Endothelial cell of umbilical vein (primary cell): ENCODE data around the gene CIAO1. TPM values are rescaled to one million over a fixed set of nuclear protein-coding genes. Genes with fewer than 3 reads are reported as not detected.

Source experiments
- BruUV-seq: library from RNA; stranded (reverse); fragments of 400-500 nt; replicated peaks from 2 replicates; lab custom pipeline; 2021; lab: Mats Ljungman, UMichigan
- CTCF ChIA-PET: fragments of 300-600, 350-600 bp; sonication (Branson Sonifier 250); formaldehyde crosslinking; loops from one replicate; lab custom pipeline; 2021; ENCODE audit warnings: antibody characterized with exemption, inconsistent platforms; lab: Charles Lee
- POLR2A ChIA-PET: fragments of 300-600, 350-600 bp; sonication (Branson Sonifier 250); formaldehyde crosslinking; loops from one replicate; lab custom pipeline; 2021; ENCODE audit warnings: antibody characterized with exemption, inconsistent platforms; lab: Charles Lee
- DNase-seq: peaks from one replicate; pipeline ENCODE4 v3.0.0-alpha.2; 2011; ENCODE audit warnings: low read depth, low spot score
- FAIRE-seq: peaks from 2 replicates; lab custom pipeline; 2011; peaks lifted over from hg19 to GRCh38; lab: Jason Lieb, UNC
- H2AFZ ChIP-seq: 2 replicates; pipeline ENCODE4 v1.6.0; 2012; ENCODE audit warnings: low read depth, low read length, control low read depth, inconsistent platforms
- H3K27ac ChIP-seq: 2 replicates; pipeline ENCODE4 v1.5.1; 2011; ENCODE audit warnings: low read depth, mild to moderate bottlenecking, control low read depth, low read length, moderate library complexity; ENCODE audit not compliant: insufficient read depth
- H3K27me3 ChIP-seq, 2 experiments: 2 replicates each; pipeline versions ENCODE4 v1.6.0 to v1.6.1; 2011; ENCODE audit warnings: low read length in 2 of 2, mixed read lengths in 1 of 2; ENCODE audit not compliant: control insufficient read depth in 2 of 2, insufficient read depth in 2 of 2
- H3K36me3 ChIP-seq, 2 experiments: 2 replicates in 1 of 2; 3 replicates in 1 of 2; pipeline ENCODE4 v1.5.1; 2011; ENCODE audit warnings: low read length in 2 of 2, mild to moderate bottlenecking in 1 of 2, moderate library complexity in 1 of 2; ENCODE audit not compliant: control insufficient read depth in 2 of 2, insufficient read depth in 2 of 2; ENCODE audit errors: extremely low read depth in 1 of 2
- H3K4me1 ChIP-seq: 3 replicates; pipeline ENCODE4 v1.5.1; 2011; ENCODE audit warnings: mild to moderate bottlenecking, low read length; ENCODE audit not compliant: control insufficient read depth, insufficient read depth; ENCODE audit errors: extremely low read depth
- H3K4me2 ChIP-seq: 2 replicates; pipeline ENCODE4 v1.6.1; 2011; ENCODE audit warnings: low read length, control low read depth, mixed read lengths; ENCODE audit not compliant: insufficient read depth
- H3K4me3 ChIP-seq, 3 experiments: fragments of 200-600 bp in 1 of 3; sonication (generic), shearing (Covaris generic) in 1 of 3; replicated peaks in 1 of 3; 2 replicates each; pipeline ENCODE4 v1.5.1; 2011 to 2016; ENCODE audit warnings: control low read depth in 3 of 3, low read length in 3 of 3, mild to moderate bottlenecking in 2 of 3, inconsistent platforms in 1 of 3, low read depth in 1 of 3, moderate library complexity in 1 of 3; ENCODE audit not compliant: insufficient read depth in 1 of 3
- H3K79me2 ChIP-seq: 2 replicates; pipeline ENCODE4 v1.6.0; 2012; ENCODE audit warnings: low read length, inconsistent platforms; ENCODE audit not compliant: control insufficient read depth, insufficient read depth
- H3K9ac ChIP-seq: replicated peaks from 2 replicates; pipeline ENCODE3; 2011; ENCODE audit warnings: low read length, control low read depth; ENCODE audit not compliant: insufficient read depth; ENCODE audit errors: extremely low read depth
- H3K9me1 ChIP-seq: replicated peaks from 3 replicates; pipeline ENCODE4 v1.6.0; 2011; ENCODE audit warnings: mild to moderate bottlenecking, low read length; ENCODE audit not compliant: control insufficient read depth, insufficient read depth; ENCODE audit errors: extremely low read depth
- H3K9me3 ChIP-seq: replicated peaks from 2 replicates; pipeline ENCODE4 v1.5.1; 2012; ENCODE audit warnings: low read length, inconsistent platforms; ENCODE audit not compliant: control insufficient read depth, insufficient read depth
- H4K20me1 ChIP-seq: replicated peaks from 2 replicates; pipeline ENCODE3; 2011; ENCODE audit warnings: mild to moderate bottlenecking, low read length; ENCODE audit not compliant: control insufficient read depth, insufficient read depth; ENCODE audit errors: extremely low read depth
- EZH2 ChIP-seq: IDR thresholded peaks from 2 replicates; pipeline ENCODE4 v1.6.1; 2012; ENCODE audit warnings: borderline replicate concordance, low read depth, mild to moderate bottlenecking, moderate library complexity, low read length, inconsistent platforms; ENCODE audit not compliant: severe bottlenecking
- FOS ChIP-seq: IDR thresholded peaks from 2 replicates; pipeline ENCODE4 v1.6.1; 2011; ENCODE audit warnings: mild to moderate bottlenecking, low read length, moderate library complexity, borderline replicate concordance; ENCODE audit not compliant: insufficient read depth
- GATA2 ChIP-seq: IDR thresholded peaks from 2 replicates; pipeline ENCODE4 v1.7.0; 2011; ENCODE audit warnings: low read depth, mild to moderate bottlenecking, moderate library complexity, mixed read lengths, low read length; ENCODE audit not compliant: insufficient read length, insufficient read depth
- JUN ChIP-seq: IDR thresholded peaks from 2 replicates; pipeline ENCODE4 v1.6.1; 2011; ENCODE audit warnings: borderline replicate concordance, low read depth; ENCODE audit not compliant: insufficient read length, insufficient read depth
- MYC ChIP-seq: IDR thresholded peaks from one replicate; pipeline ENCODE4 v1.6.1; 2011; ENCODE audit warnings: mild to moderate bottlenecking, low read depth, low read length
- POLR2A ChIP-seq: IDR thresholded peaks from 2 replicates; pipeline ENCODE4 v1.6.1; 2012; ENCODE audit warnings: low read depth, mild to moderate bottlenecking, control low read depth, low read length
- POLR2AphosphoS5 ChIP-seq: IDR thresholded peaks from 2 replicates; pipeline ENCODE4 v1.6.1; 2012; ENCODE audit warnings: low read depth, mild to moderate bottlenecking, control low read depth, low read length, moderate library complexity; ENCODE audit not compliant: insufficient read depth
- dilution Hi-C: fragments of 300-500 bp; cut with MboI; formaldehyde crosslinking; loops from one replicate; pipeline ENCODE4 v1.15.0; 2019; ENCODE audit warnings: low sequenced_read_pairs; ENCODE audit not compliant: extremely low pct_ligation_motif_present
- intact Hi-C: fragments of 100-400 bp; cut with micrococcal nuclease; formaldehyde crosslinking; loops from one replicate; pipeline ENCODE4 v1.10.0; 2022
- polyA plus RNA-seq, 4 experiments: library from polyadenylated mRNA; depleted of rRNA in 3 of 4; stranded (reverse) in 3 of 4; unstranded in 1 of 4; fragments of >200 nt; gene quantifications; 2 replicates each; pipeline versions ENCODE4 v1.2.1 to v1.2.3, GENCODE V29; 2011 to 2012; ENCODE audit warnings: missing spikeins in 1 of 4
- total RNA-seq: library from RNA; stranded (reverse); gene quantifications from 2 replicates; pipeline ENCODE4 v1.2.3, GENCODE V29; 2021
- TF ChIP-seq, protein P1 (sequence below), 2 donors: IDR thresholded peaks; 1 replicate in 1 of 2; 2 replicates in 1 of 2; pipeline ENCODE4 v1.5.1; 2011; ENCODE audit warnings: low read length in 2 of 2, mild to moderate bottlenecking in 2 of 2, moderate library complexity in 2 of 2, control low read depth in 1 of 2, inconsistent platforms in 1 of 2, low read depth in 1 of 2; ENCODE audit not compliant: insufficient read depth in 1 of 2; ENCODE audit errors: extremely low read depth in 1 of 2
- TF ChIP-seq, protein P2 (sequence below): IDR thresholded peaks from 2 replicates; pipeline ENCODE4 v1.6.1; 2011; ENCODE audit not compliant: insufficient read depth, insufficient read length

CIAO1 gene
- total and polyA plus RNA-seq, 2 donors (not counting 3 experiments of a cell fraction or from before 2014, with no cell fraction given) = 70.7 to 119 TPM

GRCh38 chr2:96315005-96315399 lies 49.0 kb downstream of the CIAO1 start:
- H2AFZ ChIP-seq = no peak overlapping the region
- no peaks in the 10 kb centered on the region for H3K9me3 ChIP-seq
- dilution Hi-C loops = no loop called here
- no peak for DNase-seq
- TF ChIP-seq POLR2A (no peak), POLR2AphosphoS5 (no peak), JUN (no peak), EZH2 (no peak), MYC (no peak), GATA2 (no peak), FOS (no peak)
- TF ChIP-seq, protein P1, sequence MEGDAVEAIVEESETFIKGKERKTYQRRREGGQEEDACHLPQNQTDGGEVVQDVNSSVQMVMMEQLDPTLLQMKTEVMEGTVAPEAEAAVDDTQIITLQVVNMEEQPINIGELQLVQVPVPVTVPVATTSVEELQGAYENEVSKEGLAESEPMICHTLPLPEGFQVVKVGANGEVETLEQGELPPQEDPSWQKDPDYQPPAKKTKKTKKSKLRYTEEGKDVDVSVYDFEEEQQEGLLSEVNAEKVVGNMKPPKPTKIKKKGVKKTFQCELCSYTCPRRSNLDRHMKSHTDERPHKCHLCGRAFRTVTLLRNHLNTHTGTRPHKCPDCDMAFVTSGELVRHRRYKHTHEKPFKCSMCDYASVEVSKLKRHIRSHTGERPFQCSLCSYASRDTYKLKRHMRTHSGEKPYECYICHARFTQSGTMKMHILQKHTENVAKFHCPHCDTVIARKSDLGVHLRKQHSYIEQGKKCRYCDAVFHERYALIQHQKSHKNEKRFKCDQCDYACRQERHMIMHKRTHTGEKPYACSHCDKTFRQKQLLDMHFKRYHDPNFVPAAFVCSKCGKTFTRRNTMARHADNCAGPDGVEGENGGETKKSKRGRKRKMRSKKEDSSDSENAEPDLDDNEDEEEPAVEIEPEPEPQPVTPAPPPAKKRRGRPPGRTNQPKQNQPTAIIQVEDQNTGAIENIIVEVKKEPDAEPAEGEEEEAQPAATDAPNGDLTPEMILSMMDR (IDR thresholded peaks at IDR 0.05; ENCODE audit: extremely low read depth in 1 of 2, insufficient read depth in 1 of 2, low read depth in 1 of 2, low read length in 2 of 2) = no peak
- TF ChIP-seq, protein P2, sequence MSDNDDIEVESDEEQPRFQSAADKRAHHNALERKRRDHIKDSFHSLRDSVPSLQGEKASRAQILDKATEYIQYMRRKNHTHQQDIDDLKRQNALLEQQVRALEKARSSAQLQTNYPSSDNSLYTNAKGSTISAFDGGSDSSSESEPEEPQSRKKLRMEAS = no peak
- intact Hi-C loops = no loop called here
- FAIRE-seq = no peak
- no peaks in the 10 kb centered on the region for H3K79me2 ChIP-seq
- BruUV-seq = no TSS peak
- no peaks in the 10 kb centered on the region for H4K20me1 ChIP-seq
- no peaks in the 10 kb centered on the region for H3K9me1 ChIP-seq
- peaks cover 15% of the 10 kb centered on the region for H3K4me1 ChIP-seq
- POLR2A ChIA-PET = no interaction called here
- H3K27me3 ChIP-seq = no peaks in the 10 kb centered on the region
- H3K4me2 ChIP-seq = peak overlapping the region; percentile 2
- no peak overlapping the region for H3K4me3 ChIP-seq
- CTCF ChIA-PET = no interaction called here
- H3K27ac ChIP-seq = no peak overlapping the region
- H3K36me3 ChIP-seq = no peaks in the 10 kb centered on the region
- no peak overlapping the region for H3K9ac ChIP-seq
